Ovary (tissue), 9 donors: ENCODE results near the gene NOL6. TPM values are rescaled to one million over a fixed set of nuclear protein-coding genes. Genes with fewer than 3 reads are reported as not detected.

Experiments used
- DNase-seq, 5 donors: peaks; one replicate each; pipeline ENCODE4 v3.0.0-alpha.2; 2019 to 2020
- H3K27ac ChIP-seq, 2 donors: fragments of 200-600 bp; one replicate each; pipeline versions ENCODE4 v1.5.1 to v1.8.0; 2019 to 2022
- H3K27me3 ChIP-seq: fragments of 200-600 bp; one replicate; pipeline ENCODE4 v1.8.0; 2022
- H3K36me3 ChIP-seq: fragments of 200-600 bp; sonication (generic); one replicate; pipeline ENCODE4 v1.5.1; 2019
- H3K4me1 ChIP-seq: one replicate; pipeline ENCODE4 v1.8.1; 2013; ENCODE audit warnings: mild to moderate bottlenecking, moderate library complexity; ENCODE audit not compliant: insufficient read depth
- H3K4me3 ChIP-seq: fragments of 200-600 bp; sonication (generic); one replicate; pipeline ENCODE4 v1.5.1; 2017
- H3K9me3 ChIP-seq, 2 donors: fragments of 200-600 bp in 1 of 2; sonication (generic) in 1 of 2; one replicate each; pipeline versions ENCODE4 v1.5.1 to v1.8.1; 2013 to 2019; ENCODE audit warnings: mild to moderate bottlenecking in 1 of 2, moderate library complexity in 1 of 2
- CTCF ChIP-seq, 3 donors: fragments of 450-650 bp in 2 of 3; fragments of 200-600 bp in 1 of 3; IDR thresholded peaks; one replicate each; pipeline versions ENCODE4 v1.5.1 to v1.8.0; 2016 to 2022; ENCODE audit warnings: antibody characterized with exemption in 3 of 3, mild to moderate bottlenecking in 1 of 3
- EP300 ChIP-seq: sonication (generic); formaldehyde crosslinking; IDR thresholded peaks from one replicate; pipeline ENCODE4 v1.6.1; 2017; ENCODE audit warnings: antibody characterized with exemption
- POLR2A ChIP-seq: fragments of 450-650 bp; IDR thresholded peaks from one replicate; pipeline ENCODE4 v1.6.1; 2017; ENCODE audit warnings: antibody characterized with exemption, mild to moderate bottlenecking, moderate library complexity
- WGBS, 3 donors: extraction: QIAGEN DNeasy Blood & Tissue Kit in 1 of 3; methylation state at CpG; one replicate each; pipeline versions ENCODE4 v1.1.5 to v1.1.7; 2013 to 2017; 5-methylcytosine and 5-hydroxymethylcytosine counted together
- intact Hi-C, 4 donors: fragments of 100-400 bp; cut with DNase I; formaldehyde crosslinking; loops; one replicate each; pipeline versions ENCODE4 v1.11.0 to v1.15.1; 2022 to 2023
- polyA plus RNA-seq, 2 donors: library from polyadenylated mRNA; stranded (reverse); fragments of 200-250 nt in 1 of 2; fragments of 350-450 nt in 1 of 2; fragmentation: Illumina TruSeq in 1 of 2; extraction: RNeasy Lipid Tissue Mini Kit (QIAGEN cat#74804) in 1 of 2; gene quantifications; one replicate each; pipeline ENCODE4 v1.2.3, GENCODE V29; 2013 to 2014
- total RNA-seq, 7 donors: library from RNA; depleted of rRNA in 2 of 7; stranded (reverse); fragments of >200 nt in 2 of 7; fragmentation: NEBNext Ultra II Directional in 3 of 7; extraction: Animal tissue kit (Norgen Biotek cat#: 25700) in 3 of 7; gene quantifications; one replicate each; pipeline versions ENCODE4 v1.1.0 to v1.2.4, GENCODE V29; 2016 to 2023
- donor health status: DM: no; HTN: no; CAD: no; lungs with moderate emphysema.
- donor health status: DM: no; HTN: no; CAD: no.
- donor health status: Bipolar disorder and iron deficiency.
- donor health status: DM: yes; HTN: yes; CAD: no.
- donor health status: DM: no; HTN: no; CAD: no.
- donor health status: DM: yes; HTN: yes; CAD: no.

Gene NOL6
- total and polyA plus RNA-seq, 9 donors: 11.7 to 50.5 (median 25.0) TPM

- Histone ChIP-seq H3K4me1 (peaks cover 2% of the 10 kb centered on the region), H3K9me3 (no peaks in the 10 kb centered on the region), H3K4me3 (no peak overlapping the region), H3K27me3 (no peaks in the 10 kb centered on the region), H3K27ac (no peak overlapping the region), H3K36me3 (no peaks in the 10 kb centered on the region)
- 89 to 95% (median 94%) methylated on average over 8 of the region's 8 CpGs for WGBS, 3 donors
- TF ChIP-seq POLR2A: no peak
- TF ChIP-seq CTCF (IDR thresholded peaks at IDR 0.05): no peak
- TF ChIP-seq EP300: no peak
- DNase-seq: no peak
- intact Hi-C loops: loop anchor here in 1 of 4 donors (5.0 kb wide), 1 partner anchor 46 kb away; no protein-coding TSS in a partner anchor
Observed at GRCh38 chr9:33418090-33418489, 55.6 kb downstream of the NOL6 start.

- no peak for TF ChIP-seq EP300
- TF ChIP-seq POLR2A: no peak
- no peak for TF ChIP-seq CTCF (IDR thresholded peaks at IDR 0.05)
- WGBS, 3 donors: 70 to 72% (median 72%) methylated on average over 5 of the region's 5 CpGs
- intact Hi-C loops: loop anchor here in 2 of 4 donors (2.0 to 5.0 kb wide), 2 partner anchors 44 to 45 kb away; no protein-coding TSS in a partner anchor
Observed at GRCh38 chr9:33416996-33417395, 56.7 kb downstream of the NOL6 start.

GRCh38 chr9:33415501-33416038 is 58.2 kb downstream of the NOL6 start:
- Histone ChIP-seq H3K9me3 (no peaks in the 10 kb centered on the region), H3K27me3 (no peaks in the 10 kb centered on the region), H3K27ac (no peak overlapping the region), H3K4me3 (no peak overlapping the region), H3K4me1 (peaks cover 2% of the 10 kb centered on the region), H3K36me3 (no peaks in the 10 kb centered on the region)
- DNase-seq: peak; percentile 64 to 82 (median 78)
- TF ChIP-seq CTCF (IDR thresholded peaks at IDR 0.05): peak; percentile 52 to 63 (median 63)
- TF ChIP-seq EP300: no peak
- intact Hi-C loops: loop anchor here in 2 of 4 donors (2.0 to 5.0 kb wide), 2 partner anchors 43 kb away; no protein-coding TSS in a partner anchor
- 34 to 40% (median 36%) methylated on average over 9 of the region's 9 CpGs for WGBS, 3 donors

More at GRCh38 chr9:33416996-33417395, 56.7 kb downstream of the NOL6 start:
- H3K27ac ChIP-seq: no peak overlapping the region
- no peak overlapping the region for H3K4me3 ChIP-seq
- no peaks in the 10 kb centered on the region for H3K36me3 ChIP-seq
- no peaks in the 10 kb centered on the region for H3K27me3 ChIP-seq
- H3K4me1 ChIP-seq: peaks cover 2% of the 10 kb centered on the region
- H3K9me3 ChIP-seq: no peaks in the 10 kb centered on the region
- no peak for DNase-seq

GRCh38 chr9:33414889-33415500 is 58.7 kb downstream of the NOL6 start:
- intact Hi-C loops: loop anchor here in 2 of 4 donors (5.0 kb wide), 2 partner anchors 43 to 52 kb away; no protein-coding TSS in a partner anchor

More at GRCh38 chr9:33414889-33415500, 58.7 kb downstream of the NOL6 start:
- H3K9me3 ChIP-seq: no peaks in the 10 kb centered on the region
- no peak for TF ChIP-seq CTCF (IDR thresholded peaks at IDR 0.05)
- TF ChIP-seq EP300: no peak
- peaks cover under 1% of the 10 kb centered on the region for H3K4me1 ChIP-seq
- no peak overlapping the region for H3K27ac ChIP-seq
- WGBS, 3 donors: 50 to 68% (median 51%) methylated on average over 13 of the region's 13 CpGs
- no peak for DNase-seq
- no peaks in the 10 kb centered on the region for H3K27me3 ChIP-seq
- H3K4me3 ChIP-seq: no peak overlapping the region
- no peaks in the 10 kb centered on the region for H3K36me3 ChIP-seq
